Fibroblast of the conjunctiva (primary cell): Measurements from ENCODE around the gene AUTS2.

Experiments used
- DNase-seq: peaks from one replicate; pipeline ENCODE4 v3.0.0-alpha.2; 2010; ENCODE audit warnings: low read depth

Gene AUTS2

DNA sequence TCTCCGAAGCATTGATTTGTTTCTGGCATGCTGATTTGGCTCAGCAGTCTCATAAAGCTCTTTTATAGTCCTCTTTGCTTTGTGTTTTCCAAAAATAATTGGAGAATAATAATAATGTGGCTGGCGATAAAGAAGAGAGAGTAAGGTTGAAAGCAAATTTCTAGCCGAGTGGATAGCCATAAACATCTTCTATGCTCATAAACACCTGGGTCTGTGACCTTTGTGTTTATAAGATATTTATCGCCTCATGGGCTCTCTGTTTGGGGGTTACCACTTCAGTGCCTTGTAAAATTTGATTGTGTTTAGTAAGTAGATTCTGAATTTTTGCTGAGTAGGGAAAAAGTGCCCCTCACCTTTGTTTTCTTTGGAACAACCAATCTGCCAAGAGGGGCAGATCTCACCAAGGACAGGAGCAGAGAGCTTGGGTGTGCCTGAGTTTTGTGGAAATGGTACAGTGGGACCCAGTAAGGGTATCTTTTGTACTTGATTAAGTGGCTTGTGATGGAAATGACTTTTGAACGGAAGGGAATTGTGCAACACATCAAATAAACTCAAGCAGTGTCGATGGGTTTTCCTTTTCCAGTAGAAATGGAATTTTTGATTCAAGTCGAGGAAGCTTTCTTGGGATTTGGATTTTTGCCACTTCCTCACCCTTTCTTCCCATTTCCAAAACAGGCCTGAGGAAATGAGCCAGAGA is 220.5 kb downstream of the AUTS2 start:
- DNase-seq = no peak

DNA sequence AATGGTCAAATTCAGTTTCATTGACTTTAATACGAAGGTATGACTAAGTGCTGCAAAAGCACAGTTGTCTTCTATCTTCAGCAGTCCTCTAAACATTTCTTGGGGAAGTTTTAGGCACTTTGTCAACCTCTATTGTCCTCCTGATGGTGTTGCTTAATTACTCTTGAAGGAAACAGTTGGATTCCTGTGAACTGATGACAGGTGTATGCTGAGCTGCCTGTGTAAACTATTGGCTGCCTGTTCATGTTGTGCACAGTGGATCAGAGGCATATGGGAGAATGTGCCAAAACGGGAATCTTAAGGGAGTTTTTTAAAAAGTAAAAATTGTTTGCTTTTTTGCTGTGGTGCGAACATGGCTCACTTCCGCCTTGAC is 221.0 kb downstream of the AUTS2 start:
- no peak for DNase-seq

DNA sequence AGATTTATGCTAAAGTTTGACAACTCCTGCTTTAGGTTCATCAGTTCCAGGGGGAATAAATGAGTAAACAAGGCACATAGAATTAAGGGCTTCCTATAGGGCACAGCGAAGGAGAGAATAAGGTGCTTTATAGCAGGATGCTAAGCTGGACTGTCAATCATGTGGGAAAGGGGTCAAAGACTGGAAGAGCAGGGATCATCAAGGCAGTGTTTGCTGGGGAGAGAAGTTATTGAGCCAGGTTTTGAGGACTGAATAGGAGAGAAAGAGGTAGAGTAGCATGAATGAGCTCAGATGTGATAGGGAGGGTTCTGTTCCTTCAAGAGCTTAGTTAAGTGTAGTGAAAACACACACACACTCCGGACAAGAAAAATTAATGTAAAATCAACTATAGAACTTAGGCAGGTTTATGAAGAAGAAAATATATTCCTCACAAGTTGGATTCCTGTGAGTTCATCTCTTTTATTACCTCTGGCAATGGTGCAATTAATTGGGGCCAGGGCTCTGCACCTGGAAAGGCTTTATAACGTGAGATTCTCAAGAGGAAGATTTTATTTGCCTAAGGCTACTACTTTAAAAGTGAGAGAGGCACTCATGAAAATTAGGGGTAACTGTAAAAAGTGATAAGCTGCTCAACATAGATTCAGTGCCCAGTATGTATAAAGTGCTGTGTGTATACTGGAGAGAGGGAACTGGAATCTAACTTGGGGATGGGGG is 222.4 kb downstream of the AUTS2 start:
- no peak for DNase-seq

DNA sequence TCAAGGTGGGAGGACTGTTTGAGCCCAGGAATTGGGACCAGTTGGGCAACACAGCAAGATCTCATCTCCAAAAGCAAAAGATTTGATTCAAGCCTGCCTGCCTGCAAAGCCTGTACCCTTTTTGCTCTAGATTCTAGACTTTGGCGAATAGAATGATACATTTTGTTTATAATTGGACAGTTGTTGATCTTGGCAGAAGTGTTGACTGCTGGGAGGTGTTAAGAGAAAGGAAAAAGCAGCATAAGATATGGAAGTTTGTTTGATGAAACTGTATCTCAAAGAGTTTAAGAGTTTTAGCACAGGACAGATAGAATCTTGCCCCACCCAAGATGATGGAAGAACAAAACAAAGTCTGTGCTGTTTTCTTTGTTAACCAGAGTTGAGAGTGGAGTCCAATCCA is 224.1 kb downstream of the AUTS2 start:
- DNase-seq = no peak

DNA sequence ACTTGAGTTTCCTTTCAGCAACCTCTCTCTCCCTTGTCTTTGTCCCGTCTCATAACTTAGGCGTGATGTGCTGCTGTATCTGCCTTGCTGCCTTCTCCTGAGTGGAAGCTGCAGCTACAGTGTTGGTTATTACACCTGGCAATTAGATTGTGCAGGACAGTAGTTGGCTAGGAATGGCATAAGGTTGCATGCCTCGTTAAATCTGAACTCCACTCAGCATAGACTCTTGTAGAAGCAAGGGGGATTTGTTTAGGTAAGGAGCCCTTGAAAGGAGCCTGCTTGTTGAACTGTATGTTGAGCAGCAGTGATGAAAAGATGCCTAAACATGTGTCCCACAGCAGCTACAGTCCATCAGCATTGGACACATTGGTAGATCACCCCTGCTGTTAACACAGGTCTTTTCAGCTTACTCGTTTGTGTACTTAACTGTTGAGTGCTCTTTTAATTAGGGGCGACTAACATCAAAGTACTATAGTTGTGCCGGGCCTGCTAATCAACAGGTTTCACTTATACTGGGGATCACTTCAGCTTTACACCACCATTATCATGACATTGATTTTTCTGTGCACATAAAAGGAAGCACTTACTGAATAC is 225.0 kb downstream of the AUTS2 start:
- no peak for DNase-seq

DNA sequence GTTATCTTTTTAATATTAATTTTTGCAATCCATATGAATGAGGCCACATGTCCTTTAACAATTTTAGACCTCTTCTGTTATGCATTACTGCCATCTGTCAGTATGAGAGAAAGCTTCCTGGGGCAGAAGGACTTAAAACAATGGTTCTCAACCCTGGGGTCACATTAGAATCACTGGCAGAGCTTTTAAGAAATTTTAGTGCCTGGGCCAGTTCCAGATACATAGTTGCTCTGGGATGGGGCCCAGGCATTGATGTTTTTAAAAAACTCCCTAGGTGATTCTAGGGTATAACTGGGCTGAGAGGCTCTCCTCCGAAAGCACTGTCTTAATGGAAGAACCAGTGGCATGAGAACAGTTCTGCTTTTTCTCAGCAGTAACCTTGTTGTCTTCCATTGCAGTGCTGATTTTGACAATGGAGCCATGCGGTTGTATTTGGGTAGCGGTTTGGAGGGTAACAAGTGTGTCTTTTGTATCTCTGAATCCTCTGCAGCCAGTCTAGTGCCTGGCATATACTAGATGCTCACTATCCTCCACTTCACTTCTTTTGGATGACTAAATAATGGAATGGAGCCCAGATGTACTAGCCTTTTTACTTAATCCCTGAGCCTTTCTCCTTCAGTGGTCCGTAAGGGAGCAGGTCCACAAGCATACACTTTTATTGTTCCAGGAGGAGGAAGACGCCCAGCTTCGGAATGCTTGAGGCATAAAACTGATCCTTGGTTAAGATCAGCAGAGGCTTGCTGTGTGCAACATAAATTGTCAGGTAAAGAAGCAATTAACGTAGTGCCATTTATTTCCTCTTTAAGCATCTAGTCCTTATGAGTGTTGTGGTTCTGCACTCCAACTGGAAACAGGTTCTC is 227.1 kb downstream of the AUTS2 start:
- no peak for DNase-seq

DNA sequence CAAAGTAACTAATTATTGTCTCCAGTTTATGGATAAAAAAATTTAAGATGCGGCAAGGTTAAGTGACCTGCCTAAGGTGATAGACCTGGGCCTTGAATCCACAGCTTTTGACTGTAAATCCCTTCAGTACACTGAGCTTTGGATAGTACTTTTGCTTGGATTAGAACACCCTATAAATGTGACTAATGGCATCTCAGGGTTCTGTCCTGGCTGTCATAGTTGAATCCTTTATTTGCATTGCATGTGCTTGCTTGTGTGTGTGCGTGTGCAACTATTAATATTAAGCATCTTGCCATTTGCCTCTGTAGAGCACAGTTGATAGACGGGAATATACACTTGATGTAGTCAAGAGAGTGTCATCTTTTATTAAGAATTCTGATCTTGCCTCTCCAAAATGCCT is 228.0 kb downstream of the AUTS2 start:
- no peak for DNase-seq

DNA sequence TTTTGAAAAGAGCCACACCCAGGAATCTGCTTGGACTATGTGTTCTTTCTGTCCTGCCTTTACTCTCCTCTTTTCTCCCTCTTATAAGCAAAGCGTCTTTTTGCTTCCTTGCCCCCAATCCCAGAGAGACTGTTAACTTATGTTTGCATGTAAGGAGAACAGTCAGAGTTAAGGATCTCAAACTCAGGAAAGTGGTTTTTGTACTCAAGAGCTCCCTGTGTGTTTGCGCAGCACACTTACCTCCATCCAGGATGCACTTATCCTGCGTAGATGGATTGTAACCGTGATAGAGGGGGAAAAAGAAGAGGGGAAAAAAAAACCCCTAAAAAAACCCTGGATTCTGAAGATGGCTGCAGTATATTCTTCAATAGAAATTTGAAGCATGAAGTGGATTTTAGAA is 228.9 kb downstream of the AUTS2 start:
- DNase-seq = no peak

DNA sequence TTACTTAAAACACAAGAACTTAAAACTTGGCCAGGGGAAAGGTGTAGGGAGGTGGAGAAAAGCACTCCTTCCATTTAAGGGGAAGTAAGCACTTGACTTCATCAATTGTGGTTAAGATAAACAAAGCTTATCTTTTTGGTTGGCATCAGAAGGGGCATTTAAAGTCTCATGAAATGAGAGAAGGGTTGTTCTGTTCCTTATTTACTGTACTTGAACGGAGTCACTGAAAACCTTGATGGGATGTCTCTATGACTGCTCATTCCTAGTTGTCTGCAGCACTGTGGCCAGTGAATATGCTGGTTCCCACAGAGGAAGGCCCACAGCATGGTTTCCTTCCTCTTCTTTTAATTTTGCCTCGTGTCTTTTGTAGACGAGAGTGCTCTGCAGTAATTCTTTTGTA is 229.3 kb downstream of the AUTS2 start:
- no peak for DNase-seq

DNA sequence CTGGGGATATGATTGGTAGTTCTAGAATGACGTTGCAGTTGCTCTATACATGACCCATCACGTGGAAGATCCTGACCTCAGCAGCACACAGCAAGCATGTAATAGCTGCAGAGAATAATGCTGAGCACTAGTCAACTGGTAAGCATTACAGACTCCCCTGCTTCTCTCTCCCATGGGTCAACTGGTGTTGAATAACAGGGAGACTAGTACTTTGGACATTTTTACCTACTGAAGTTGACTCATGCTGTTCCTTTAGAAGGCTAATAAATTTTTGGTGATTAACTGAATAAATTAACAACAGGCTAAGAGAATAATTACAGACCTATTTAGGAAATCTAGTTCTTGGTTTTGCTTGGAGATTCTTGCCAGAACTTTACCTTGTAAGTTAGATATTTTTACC is 234.1 kb downstream of the AUTS2 start:
- DNase-seq = no peak

DNA sequence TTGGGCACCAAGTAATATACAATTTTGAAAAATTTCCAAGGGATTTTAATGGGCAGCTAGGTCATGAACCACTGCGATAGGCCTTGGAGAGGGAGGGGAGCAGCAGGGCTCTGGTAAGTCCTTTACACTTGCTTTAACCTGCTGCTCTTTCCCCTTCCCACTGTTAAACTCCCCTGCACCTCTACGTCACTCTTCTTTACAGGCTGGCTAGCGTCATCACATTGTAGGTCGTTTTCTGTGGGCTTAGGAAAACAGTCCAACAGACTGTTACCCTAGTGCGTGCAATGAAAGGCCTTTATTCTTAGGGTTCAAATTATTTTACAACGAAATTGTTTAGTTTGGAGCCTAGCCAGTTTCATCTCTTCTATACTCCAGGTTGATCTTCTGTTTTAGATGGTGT is 235.7 kb downstream of the AUTS2 start:
- DNase-seq = no peak

DNA sequence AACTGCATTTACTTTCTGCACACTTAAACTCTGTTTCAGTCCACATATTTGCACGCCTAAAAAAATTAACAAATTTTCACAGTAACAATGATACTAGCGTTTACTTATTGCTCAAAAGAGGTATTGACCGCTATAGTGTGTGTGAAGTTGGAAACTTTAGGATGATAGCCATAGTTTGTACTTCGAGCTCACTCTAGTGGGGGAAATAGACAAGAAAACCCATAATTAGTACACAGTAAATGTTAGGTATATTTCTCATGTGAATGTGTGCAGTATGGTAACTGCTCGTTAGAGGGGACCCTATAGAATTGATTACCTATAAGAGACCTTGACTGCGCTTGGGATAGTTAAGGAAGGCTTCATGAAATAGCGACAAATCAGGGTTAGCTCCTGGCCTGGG is 238.4 kb downstream of the AUTS2 start:
- DNase-seq = no peak

DNA sequence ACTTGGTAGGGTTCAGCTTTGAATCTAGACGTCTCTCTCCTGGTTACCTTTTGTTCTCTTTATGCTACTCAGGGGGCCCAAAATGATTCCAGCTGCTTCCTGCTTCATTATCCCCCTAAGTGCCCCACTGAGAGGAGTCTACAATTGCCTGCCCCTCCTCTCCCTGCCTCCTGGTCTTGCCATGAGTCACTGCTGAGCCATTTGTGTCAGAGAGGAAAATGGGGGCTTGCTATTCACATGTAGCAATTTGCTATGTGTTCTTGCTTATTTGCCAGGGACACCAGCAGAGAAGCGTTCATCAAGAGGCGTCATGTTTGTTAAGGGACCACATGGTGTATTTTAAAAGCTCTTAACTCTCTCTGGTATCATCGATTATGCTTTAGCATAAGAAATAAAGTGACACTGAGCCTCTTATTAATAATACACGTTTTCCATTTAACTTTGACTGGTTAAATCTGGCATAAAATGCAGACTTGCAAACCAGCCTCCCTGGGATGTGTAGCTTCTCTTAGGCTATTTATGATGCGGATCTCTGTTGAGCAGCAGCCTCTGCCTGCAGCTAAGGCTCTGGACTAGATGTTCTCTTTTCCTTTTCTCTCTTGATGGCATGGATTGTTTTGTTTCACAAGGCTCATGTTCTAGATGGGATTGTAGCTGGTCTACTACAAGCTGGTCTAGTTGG is 239.3 kb downstream of the AUTS2 start:
- no peak for DNase-seq

DNA sequence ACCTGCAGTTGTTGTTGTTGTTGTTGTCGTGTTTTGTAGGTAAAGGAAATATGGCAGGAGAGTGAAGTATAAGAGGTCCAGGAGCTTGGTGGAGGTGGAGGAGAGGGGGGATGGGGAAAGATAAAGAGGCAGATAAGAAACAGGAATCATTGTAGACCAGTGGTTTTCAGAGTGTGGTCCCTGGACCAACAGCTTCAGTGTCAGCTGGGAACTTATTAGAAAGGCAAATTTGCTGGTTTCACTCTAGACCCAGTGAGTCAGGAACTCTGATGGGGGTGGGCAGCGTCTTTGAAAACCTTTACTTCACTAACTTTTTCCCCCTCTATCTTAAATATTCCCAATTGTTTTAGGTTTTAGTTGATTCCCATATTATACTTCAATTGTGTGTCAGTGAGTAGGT is 241.5 kb downstream of the AUTS2 start:
- DNase-seq = no peak

DNA sequence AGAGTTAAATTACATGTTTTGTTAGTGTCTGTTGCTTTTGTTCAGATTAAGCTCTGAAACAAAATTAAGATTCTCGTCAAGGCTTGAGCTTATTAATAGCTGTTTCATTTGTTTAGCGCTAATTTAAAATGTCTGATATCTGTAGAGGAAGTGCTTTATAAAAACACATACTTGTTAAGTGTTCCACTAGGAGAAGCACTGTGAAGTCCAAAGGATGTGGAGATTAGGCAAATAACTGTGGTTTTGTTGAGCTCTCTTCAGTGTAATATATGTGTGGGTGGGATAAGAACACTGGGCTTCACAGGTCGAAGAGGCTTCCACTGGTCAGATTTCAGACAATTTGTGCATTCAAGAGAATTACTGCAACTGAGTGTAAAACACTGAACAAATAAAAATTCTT is 242.0 kb downstream of the AUTS2 start:
- DNase-seq = no peak

DNA sequence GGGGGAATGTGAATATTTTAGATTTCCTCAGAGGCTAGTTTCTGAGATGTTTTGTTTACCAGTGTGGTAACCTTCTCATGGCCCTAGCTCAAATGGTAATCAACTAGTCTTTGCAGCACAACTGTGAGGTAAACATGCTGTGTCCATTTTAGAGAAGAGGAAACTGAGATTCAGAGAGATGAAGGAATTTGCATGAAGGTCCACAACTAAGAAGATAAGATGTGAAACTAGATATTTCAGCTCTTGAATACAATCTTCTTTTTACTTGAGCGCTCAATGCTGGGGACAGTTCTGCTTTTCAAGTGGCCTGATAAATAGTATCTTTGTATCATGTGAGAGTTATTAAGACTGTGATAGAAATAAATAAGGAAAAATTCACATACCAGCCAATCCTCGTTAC is 245.4 kb downstream of the AUTS2 start:
- no peak for DNase-seq

DNA sequence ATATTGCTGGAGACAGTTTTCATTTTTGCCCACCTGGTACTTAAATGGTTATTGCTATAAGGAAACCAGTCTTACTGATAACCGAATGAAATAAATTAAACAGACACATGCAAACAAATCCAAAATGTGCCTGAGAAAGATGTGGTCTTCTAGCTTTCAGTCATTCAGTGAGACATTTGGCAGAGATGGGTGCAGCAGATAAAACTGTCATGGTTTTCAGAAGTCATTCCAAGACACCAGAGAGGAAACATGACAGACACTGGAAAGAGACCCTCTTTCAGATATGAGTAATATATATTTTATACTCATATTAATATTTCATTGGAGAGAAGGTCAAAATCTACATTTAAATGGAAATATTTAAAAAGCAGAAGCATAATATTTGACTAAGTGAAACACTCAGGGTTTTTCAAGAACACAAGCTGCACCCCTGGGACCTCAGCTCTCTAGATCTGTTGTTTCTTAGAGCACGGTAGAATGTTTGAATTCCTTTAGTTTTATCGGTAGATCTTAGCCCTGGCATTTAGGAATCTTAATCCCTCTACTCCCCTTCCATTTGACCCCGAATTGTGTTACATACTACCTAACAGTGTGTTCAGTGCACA is 246.1 kb downstream of the AUTS2 start:
- DNase-seq = no peak

DNA sequence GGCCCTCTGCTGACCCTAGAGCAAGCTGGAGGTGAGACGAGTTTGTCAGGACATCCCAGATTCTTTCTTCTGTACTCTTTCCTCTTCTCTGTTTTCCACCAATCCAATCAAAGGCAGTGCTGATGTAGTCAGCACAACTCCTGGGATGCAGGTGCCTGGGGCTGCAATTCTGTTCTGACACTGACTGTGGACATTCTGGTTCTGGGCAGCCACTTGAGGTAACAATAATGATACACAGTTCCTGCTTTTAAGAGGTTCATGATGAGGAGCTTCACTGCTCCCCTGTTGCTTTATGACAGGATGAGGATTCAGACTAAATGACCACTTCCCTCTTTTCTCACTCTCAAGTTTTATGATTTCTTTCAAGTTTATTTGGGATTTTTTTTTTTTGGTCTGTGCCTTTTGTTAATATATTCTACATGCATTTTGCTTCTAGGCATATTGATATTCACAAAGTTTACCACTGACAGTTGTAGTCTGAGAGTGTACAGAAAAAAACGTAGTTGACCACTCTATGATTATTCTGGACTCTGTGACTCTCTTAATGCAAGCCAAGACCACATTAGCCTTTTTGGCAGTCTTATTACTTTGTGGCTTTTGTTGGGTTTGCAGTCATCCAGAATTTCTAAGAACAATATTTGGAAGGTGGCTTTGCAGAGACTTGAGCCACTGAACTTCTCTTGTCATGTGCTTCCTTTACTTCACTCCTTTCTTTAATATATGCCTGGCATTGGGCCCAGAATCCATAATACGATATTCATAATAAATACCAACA is 247.6 kb downstream of the AUTS2 start:
- no peak for DNase-seq

DNA sequence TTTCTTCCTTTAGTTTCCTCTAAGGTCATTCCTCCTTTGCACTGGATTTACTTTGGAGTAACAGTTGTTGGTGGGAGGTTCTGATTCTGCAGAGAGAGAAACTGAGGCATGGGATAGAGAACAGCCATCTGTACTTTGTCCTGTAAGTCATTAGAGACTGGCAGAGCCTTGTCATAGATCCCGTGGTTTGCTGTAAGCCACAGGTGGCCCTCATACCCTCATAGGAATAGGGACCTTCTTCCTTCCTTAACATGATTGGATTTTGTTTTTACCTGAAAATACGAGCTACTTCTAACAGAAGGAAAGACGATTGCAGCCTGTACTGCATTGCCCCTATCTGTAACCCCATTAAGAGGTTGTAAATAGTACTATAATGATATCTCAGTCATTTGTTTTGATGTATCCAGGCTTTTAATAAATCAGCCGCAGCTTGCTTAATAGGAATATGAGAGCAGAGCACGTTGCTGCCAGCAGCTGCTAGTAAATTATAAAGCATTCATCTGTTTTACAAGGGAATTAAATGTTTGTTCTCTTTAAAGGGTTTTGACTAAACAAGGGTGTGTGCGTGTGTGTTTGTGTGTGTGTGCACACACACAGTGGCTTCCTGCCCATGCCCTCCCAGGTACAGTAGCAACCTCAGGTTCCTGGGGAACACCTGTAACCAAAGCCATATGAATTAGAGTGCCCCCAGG is 249.8 kb downstream of the AUTS2 start:
- no peak for DNase-seq

DNA sequence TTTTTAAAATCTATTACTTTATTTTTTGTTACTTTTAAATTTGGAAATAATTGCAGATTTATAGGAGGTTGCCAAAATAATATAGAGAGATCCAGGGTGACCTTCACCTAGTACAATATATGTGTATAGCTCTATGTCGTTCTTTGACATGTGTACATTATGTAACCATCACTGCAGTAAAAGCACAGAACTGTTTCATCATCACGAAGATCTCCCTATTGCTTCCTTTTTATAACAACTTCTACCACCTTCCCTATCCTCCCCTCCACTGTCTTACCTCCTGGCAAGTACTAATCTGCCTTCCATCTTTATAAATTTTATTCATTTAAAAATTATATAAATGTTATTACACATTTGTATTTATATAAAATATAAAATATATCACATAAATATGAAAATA is 251.0 kb downstream of the AUTS2 start:
- DNase-seq = no peak
